GM20000 (cell line): ENCODE results near the gene RFT1.

Source experiments
- DNase-seq: peaks from one replicate; pipeline ENCODE4 v3.0.0; 2012; ENCODE audit warnings: low spot score
- CTCF ChIP-seq: IDR thresholded peaks from 2 replicates; pipeline ENCODE4 v1.5.1; 2012; ENCODE audit warnings: mild to moderate bottlenecking, control low read depth; ENCODE audit errors: extremely low read depth, missing control alignments

Gene RFT1

DNA sequence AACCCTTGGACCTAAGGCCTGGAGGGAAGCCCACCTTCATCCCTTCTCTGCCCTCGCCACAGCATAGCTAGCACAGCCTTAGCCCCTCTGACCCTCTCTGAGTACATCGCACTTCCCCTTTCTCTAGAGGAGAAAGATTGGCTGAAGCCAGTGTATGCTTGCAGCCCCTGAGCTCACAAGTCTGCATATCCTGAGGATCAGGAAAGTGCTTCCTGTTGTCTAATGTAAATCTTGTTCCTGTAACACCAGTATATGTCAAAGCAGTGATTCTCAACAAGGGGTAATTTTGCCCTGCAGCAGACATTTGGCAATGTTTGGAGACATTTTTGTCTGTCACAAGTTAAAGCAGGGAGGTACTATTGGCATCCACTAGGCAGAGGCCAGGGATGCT, 28.5 kb upstream of the RFT1 start:
- no peak for TF ChIP-seq CTCF
- no peak for DNase-seq

DNA sequence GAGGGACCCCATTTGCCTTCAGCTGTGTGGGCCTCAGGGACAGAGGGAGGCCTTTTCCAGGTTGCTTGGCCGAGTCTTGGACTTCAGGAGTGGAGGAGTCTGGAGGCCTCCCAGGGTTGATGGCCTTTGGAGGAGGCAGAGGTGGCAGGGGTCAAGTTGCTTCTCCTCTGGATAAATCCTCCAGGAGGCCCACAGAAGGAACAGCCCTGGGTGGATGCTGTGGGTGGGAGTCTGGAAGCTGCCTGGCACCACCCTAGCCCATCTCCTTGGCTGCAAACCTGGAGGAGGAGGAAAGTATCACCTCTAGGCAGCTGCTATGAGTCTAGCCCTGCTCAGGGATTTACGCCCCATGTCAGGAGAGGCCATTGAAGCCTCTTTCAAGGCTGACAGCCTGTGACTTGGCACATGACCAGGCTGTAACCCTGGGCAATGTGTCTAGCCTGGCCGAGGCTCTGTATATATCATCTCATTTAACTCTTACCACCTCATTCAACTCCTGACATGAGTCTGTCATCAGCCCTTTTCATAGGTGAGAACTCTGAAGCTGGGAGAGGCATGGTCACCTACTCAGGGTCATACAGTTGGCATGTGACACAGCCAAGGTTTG, 27.8 kb upstream of the RFT1 start:
- no peak for TF ChIP-seq CTCF

GRCh38 chr3:53156368-53156834, 26.2 kb upstream of the RFT1 start:
- DNase-seq = no peak
- no peak for TF ChIP-seq CTCF

More for the DNA sequence above, 27.8 kb upstream of the RFT1 start:
- DNase-seq = no peak

DNA sequence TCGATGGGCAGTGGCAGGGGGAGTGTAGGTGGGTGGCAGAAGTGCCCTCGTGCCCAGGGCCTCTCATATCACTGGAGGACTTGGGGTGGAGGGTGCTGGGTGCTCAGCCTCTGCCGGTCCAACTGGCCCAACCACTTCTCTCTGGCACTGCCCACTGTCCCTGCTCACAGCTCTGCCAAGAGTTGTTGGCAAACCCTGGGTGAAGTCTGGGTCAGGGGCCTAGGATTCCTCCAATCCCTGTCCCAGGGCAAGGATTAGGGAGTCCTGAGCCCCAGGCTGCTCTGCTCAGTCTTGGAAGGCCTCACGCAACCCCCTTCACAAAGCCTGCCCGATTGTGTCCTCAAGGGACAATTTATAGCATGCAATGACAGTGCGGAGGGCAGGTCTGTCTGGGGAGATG, 25.5 kb upstream of the RFT1 start:
- DNase-seq = no peak
- TF ChIP-seq CTCF = no peak

DNA sequence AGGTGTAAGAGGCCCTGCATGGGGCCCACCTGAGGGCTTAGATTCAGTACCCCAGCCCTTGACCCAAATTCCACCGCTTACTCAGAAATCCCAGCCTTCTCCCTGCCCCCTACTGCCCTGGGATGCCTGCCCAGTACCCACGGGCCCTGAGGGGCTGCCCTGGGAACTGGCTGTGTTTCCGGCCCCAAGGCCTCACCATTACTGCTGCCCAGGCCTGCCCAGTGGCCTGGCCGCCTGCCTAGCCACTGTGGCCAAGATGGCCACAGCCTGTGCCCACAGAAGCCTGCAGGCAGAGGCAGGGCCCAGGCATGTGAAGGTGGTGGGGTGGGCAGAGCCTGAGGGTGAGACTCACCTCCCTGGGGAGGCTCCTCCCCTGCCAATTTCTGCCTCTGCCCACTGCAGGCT, 24.6 kb upstream of the RFT1 start:
- no peak for DNase-seq
- TF ChIP-seq CTCF = no peak

- no peak for TF ChIP-seq CTCF
- no peak for DNase-seq
Measured at GRCh38 chr3:53153980-53154379, 23.7 kb upstream of the RFT1 start.

GRCh38 chr3:53153264-53153823, 23.1 kb upstream of the RFT1 start:
- no peak for TF ChIP-seq CTCF
- DNase-seq = no peak
